Bronchial epithelial cell (primary cell): ENCODE measurements around the gene HYKK. TPM values are rescaled to one million over a fixed set of nuclear protein-coding genes. Genes with fewer than 3 reads are reported as not detected.
"Not testable (repeated sequence)": the region's sequence is repeated elsewhere in the genome, so short reads cannot be mapped to it uniquely, and the experiment has no call there.

Source experiments
- DNase-seq: peaks from one replicate; pipeline ENCODE4 v3.0.0-alpha.2; 2010; ENCODE audit warnings: low read depth
- FAIRE-seq: peaks from 2 replicates; lab custom pipeline; 2011; peaks lifted over from hg19 to GRCh38; lab: Jason Lieb, UNC
- H3K27me3 ChIP-seq: 2 replicates; pipeline ENCODE4 v1.5.1; 2011; ENCODE audit warnings: low read length; ENCODE audit not compliant: control insufficient read depth, insufficient read depth
- H3K36me3 ChIP-seq: 2 replicates; pipeline ENCODE4 v1.5.1; 2011; ENCODE audit warnings: low read length; ENCODE audit not compliant: control insufficient read depth, insufficient read depth
- H3K4me3 ChIP-seq: 2 replicates; pipeline ENCODE4 v1.5.1; 2011; ENCODE audit warnings: mild to moderate bottlenecking, low read depth, low read length, control low read depth
- CTCF ChIP-seq: IDR thresholded peaks from 2 replicates; pipeline ENCODE4 v1.5.1; 2011; ENCODE audit warnings: mild to moderate bottlenecking, moderate library complexity, low read length, control low read depth, inconsistent platforms; ENCODE audit not compliant: insufficient read depth, severe bottlenecking
- total RNA-seq: library from RNA; depleted of rRNA; stranded (reverse); fragments of >200 nt; gene quantifications from 2 replicates; pipeline ENCODE4 v1.2.1, GENCODE V29; 2014

HYKK gene
- total RNA-seq, 1 donor from 2014 or later: 1.3 TPM

- peaks cover 3% of the 10 kb centered on the region for H3K36me3 ChIP-seq
- FAIRE-seq: no peak
- no peak for DNase-seq
- H3K27me3 ChIP-seq: no peaks in the 10 kb centered on the region
- TF ChIP-seq CTCF: no peak
- no peak overlapping the region for H3K4me3 ChIP-seq
These were observed 45.2 kb downstream of the HYKK start for GRCh38 chr15:78552597-78552996.

GRCh38 chr15:78560201-78560600 lies 52.8 kb downstream of the HYKK start:
- not testable (repeated sequence) for DNase-seq, H3K36me3 ChIP-seq, H3K27me3 ChIP-seq, FAIRE-seq, H3K4me3 ChIP-seq

GRCh38 chr15:78561490-78561889 lies 54.1 kb downstream of the HYKK start:
- TF ChIP-seq CTCF: no peak
- DNase-seq (no peak), FAIRE-seq (no peak)
- no peaks in the 10 kb centered on the region for H3K27me3 ChIP-seq
- no peak overlapping the region for H3K4me3 ChIP-seq
- no peaks in the 10 kb centered on the region for H3K36me3 ChIP-seq

- no peak for FAIRE-seq
- H3K36me3 ChIP-seq: no peaks in the 10 kb centered on the region
- TF ChIP-seq CTCF: no peak
- H3K27me3 ChIP-seq: no peaks in the 10 kb centered on the region
- H3K4me3 ChIP-seq: no peak overlapping the region
- DNase-seq: no peak
These were observed 55.7 kb downstream of the HYKK start for GRCh38 chr15:78563092-78563491.

- DNase-seq (no peak), FAIRE-seq (no peak)
- TF ChIP-seq CTCF: no peak
- no peaks in the 10 kb centered on the region for H3K27me3 ChIP-seq
- no peak overlapping the region for H3K4me3 ChIP-seq
- H3K36me3 ChIP-seq: no peaks in the 10 kb centered on the region
These were observed 57.3 kb downstream of the HYKK start for GRCh38 chr15:78564743-78565096.

GRCh38 chr15:78565097-78565950 lies 57.9 kb downstream of the HYKK start, which contains the start of gene CHRNA5:
CHRNA5 (plus strand) TSS chr15:78565520; CDS start chr15:78565720, 200 bp downstream.
- H3K36me3 ChIP-seq: no peaks in the 10 kb centered on the region
- H3K4me3 ChIP-seq: peak within 1 kb of the TSS; percentile 58
- peak; percentile 1 for TF ChIP-seq CTCF
- DNase-seq (peak; percentile 76), FAIRE-seq (no peak)
- no peaks in the 10 kb centered on the region for H3K27me3 ChIP-seq
